ENCODE data around the gene ROGDI.

ROGDI gene

GRCh38 chr16:4826526-4826925 is 24.1 kb upstream of the ROGDI start:
- Histone ChIP-seq H2BK120ac (ENCODE audit: insufficient read depth, low read length, poor library complexity) (no peak overlapping the region), H3K79me2 (ENCODE audit: control insufficient read depth, insufficient read depth, low read length, poor library complexity) (no peaks in the 10 kb centered on the region), H3K4me1 (ENCODE audit: control insufficient read depth in 1 of 2, insufficient read depth in 2 of 2, low read length in 2 of 2) (peaks cover 4% of the 10 kb centered on the region in 2 experiments), H4K91ac (ENCODE audit: low read depth, low read length) (no peak overlapping the region), H3K4me3 (ENCODE audit: low read depth, low read length) (no peak overlapping the region), H4K8ac (ENCODE audit: low read depth, low read length) (no peak overlapping the region), H2AFZ (ENCODE audit: insufficient read depth, low read length, poor library complexity) (no peak overlapping the region), H4K12ac (ENCODE audit: low read depth, low read length) (no peak overlapping the region), H3K9ac (ENCODE audit: low read length) (no peak overlapping the region), H3K27me3 (ENCODE audit: insufficient read depth, low read length) (no peaks in the 10 kb centered on the region), H2AK5ac (ENCODE audit: low read length) (no peak overlapping the region), H2BK5ac (ENCODE audit: low read depth, low read length, poor library complexity) (no peak overlapping the region), H3K27ac (ENCODE audit: low read depth, low read length) (no peak overlapping the region), H3K18ac (ENCODE audit: low read length) (no peak overlapping the region), H2BK12ac (ENCODE audit: low read length) (no peak overlapping the region), H3K79me1 (ENCODE audit: low read length) (no peaks in the 10 kb centered on the region), H3K23ac (ENCODE audit: low read length) (no peak overlapping the region), H3K14ac (ENCODE audit: low read length) (no peak overlapping the region), H3K9me3 (ENCODE audit: insufficient read depth, low read depth, low read length) (no peaks in the 10 kb centered on the region), H3K36me3 (ENCODE audit: control insufficient read depth in 1 of 2, insufficient read depth in 2 of 2, low read length in 2 of 2) (peaks cover 54 to 75% of the 10 kb centered on the region in 2 experiments), H3K4ac (ENCODE audit: low read depth, low read length) (no peak overlapping the region), H3K4me2 (ENCODE audit: low read length) (no peak overlapping the region)
- no CpG with 5 or more reads among the region's 4 CpGs for WGBS (ENCODE audit: extremely low coverage, insufficient coverage, insufficient read length)
- no peak for DNase-seq

GRCh38 chr16:4825196-4825595 is 22.8 kb upstream of the ROGDI start:
- H3K14ac ChIP-seq (ENCODE audit: low read length), result no peak overlapping the region
- no peak overlapping the region for H3K4ac ChIP-seq (ENCODE audit: low read depth, low read length)
- H3K79me2 ChIP-seq (ENCODE audit: control insufficient read depth, insufficient read depth, low read length, poor library complexity), result no peaks in the 10 kb centered on the region
- H2BK5ac ChIP-seq (ENCODE audit: low read depth, low read length, poor library complexity), result no peak overlapping the region
- H4K8ac ChIP-seq (ENCODE audit: low read depth, low read length), result no peak overlapping the region
- no peak overlapping the region for H3K18ac ChIP-seq (ENCODE audit: low read length)
- peaks cover 2 to 4% of the 10 kb centered on the region in 2 experiments for H3K4me1 ChIP-seq (ENCODE audit: control insufficient read depth in 1 of 2, insufficient read depth in 2 of 2, low read length in 2 of 2)
- H3K23ac ChIP-seq (ENCODE audit: low read length), result no peak overlapping the region
- no peak overlapping the region for H3K4me3 ChIP-seq (ENCODE audit: low read depth, low read length)
- H3K27ac ChIP-seq (ENCODE audit: low read depth, low read length), result no peak overlapping the region
- DNase-seq, result no peak
- H2BK12ac ChIP-seq (ENCODE audit: low read length), result no peak overlapping the region
- H3K4me2 ChIP-seq (ENCODE audit: low read length), result no peak overlapping the region
- no peaks in the 10 kb centered on the region for H3K79me1 ChIP-seq (ENCODE audit: low read length)
- H3K27me3 ChIP-seq (ENCODE audit: insufficient read depth, low read length), result no peaks in the 10 kb centered on the region
- H3K36me3 ChIP-seq (ENCODE audit: control insufficient read depth in 1 of 2, insufficient read depth in 2 of 2, low read length in 2 of 2), result peaks cover 52 to 72% of the 10 kb centered on the region in 2 experiments
- H4K12ac ChIP-seq (ENCODE audit: low read depth, low read length), result no peak overlapping the region
- H4K91ac ChIP-seq (ENCODE audit: low read depth, low read length), result no peak overlapping the region
- no peak overlapping the region for H2BK120ac ChIP-seq (ENCODE audit: insufficient read depth, low read length, poor library complexity)
- H3K9me3 ChIP-seq (ENCODE audit: insufficient read depth, low read depth, low read length), result no peaks in the 10 kb centered on the region
- no peak overlapping the region for H2AFZ ChIP-seq (ENCODE audit: insufficient read depth, low read length, poor library complexity)
- H3K9ac ChIP-seq (ENCODE audit: low read length), result no peak overlapping the region
- no peak overlapping the region for H2AK5ac ChIP-seq (ENCODE audit: low read length)
- WGBS (ENCODE audit: extremely low coverage, insufficient coverage, insufficient read length), result no CpG with 5 or more reads among the region's 8 CpGs

GRCh38 chr16:4820652-4821051 is 18.2 kb upstream of the ROGDI start:
- no CpG with 5 or more reads among the region's 6 CpGs for WGBS (ENCODE audit: extremely low coverage, insufficient coverage, insufficient read length)
- H4K8ac ChIP-seq (ENCODE audit: low read depth, low read length), result no peak overlapping the region
- no peak for DNase-seq
- no peak overlapping the region for H3K4ac ChIP-seq (ENCODE audit: low read depth, low read length)
- peaks cover 4% of the 10 kb centered on the region for H3K9me3 ChIP-seq (ENCODE audit: insufficient read depth, low read depth, low read length)
- no peak overlapping the region for H4K12ac ChIP-seq (ENCODE audit: low read depth, low read length)
- no peak overlapping the region for H3K14ac ChIP-seq (ENCODE audit: low read length)
- no peak overlapping the region for H3K23ac ChIP-seq (ENCODE audit: low read length)
- no peak overlapping the region for H3K18ac ChIP-seq (ENCODE audit: low read length)
- no peak overlapping the region for H3K4me2 ChIP-seq (ENCODE audit: low read length)
- H2BK5ac ChIP-seq (ENCODE audit: low read depth, low read length, poor library complexity), result no peak overlapping the region
- H2AK5ac ChIP-seq (ENCODE audit: low read length), result no peak overlapping the region
- no peak overlapping the region for H2BK12ac ChIP-seq (ENCODE audit: low read length)
- H3K36me3 ChIP-seq (ENCODE audit: control insufficient read depth in 1 of 2, insufficient read depth in 2 of 2, low read length in 2 of 2), result peaks cover 52 to 64% of the 10 kb centered on the region in 2 experiments
- H3K27ac ChIP-seq (ENCODE audit: low read depth, low read length), result no peak overlapping the region
- H2AFZ ChIP-seq (ENCODE audit: insufficient read depth, low read length, poor library complexity), result no peak overlapping the region
- no peaks in the 10 kb centered on the region for H3K27me3 ChIP-seq (ENCODE audit: insufficient read depth, low read length)
- no peaks in the 10 kb centered on the region for H3K4me1 ChIP-seq (ENCODE audit: control insufficient read depth in 1 of 2, insufficient read depth in 2 of 2, low read length in 2 of 2)
- no peak overlapping the region for H2BK120ac ChIP-seq (ENCODE audit: insufficient read depth, low read length, poor library complexity)
- no peak overlapping the region for H3K9ac ChIP-seq (ENCODE audit: low read length)
- H3K79me1 ChIP-seq (ENCODE audit: low read length), result no peaks in the 10 kb centered on the region
- H3K79me2 ChIP-seq (ENCODE audit: control insufficient read depth, insufficient read depth, low read length, poor library complexity), result no peaks in the 10 kb centered on the region
- H3K4me3 ChIP-seq (ENCODE audit: low read depth, low read length), result no peak overlapping the region
- no peak overlapping the region for H4K91ac ChIP-seq (ENCODE audit: low read depth, low read length)

- Histone ChIP-seq H3K9ac (ENCODE audit: low read length) (no peak overlapping the region), H3K9me3 (ENCODE audit: insufficient read depth, low read depth, low read length) (peaks cover 4% of the 10 kb centered on the region), H2BK5ac (ENCODE audit: low read depth, low read length, poor library complexity) (no peak overlapping the region), H3K14ac (ENCODE audit: low read length) (no peak overlapping the region), H3K4me3 (ENCODE audit: low read depth, low read length) (no peak overlapping the region), H3K4me1 (ENCODE audit: control insufficient read depth in 1 of 2, insufficient read depth in 2 of 2, low read length in 2 of 2) (no peaks in the 10 kb centered on the region), H3K4ac (ENCODE audit: low read depth, low read length) (no peak overlapping the region), H3K79me2 (ENCODE audit: control insufficient read depth, insufficient read depth, low read length, poor library complexity) (no peaks in the 10 kb centered on the region), H2BK12ac (ENCODE audit: low read length) (no peak overlapping the region), H3K23ac (ENCODE audit: low read length) (no peak overlapping the region), H3K27me3 (ENCODE audit: insufficient read depth, low read length) (no peaks in the 10 kb centered on the region), H2AK5ac (ENCODE audit: low read length) (no peak overlapping the region), H4K8ac (ENCODE audit: low read depth, low read length) (no peak overlapping the region), H2BK120ac (ENCODE audit: insufficient read depth, low read length, poor library complexity) (no peak overlapping the region), H2AFZ (ENCODE audit: insufficient read depth, low read length, poor library complexity) (no peak overlapping the region), H4K91ac (ENCODE audit: low read depth, low read length) (no peak overlapping the region), H3K4me2 (ENCODE audit: low read length) (no peak overlapping the region), H3K27ac (ENCODE audit: low read depth, low read length) (no peak overlapping the region), H4K12ac (ENCODE audit: low read depth, low read length) (no peak overlapping the region), H3K79me1 (ENCODE audit: low read length) (no peaks in the 10 kb centered on the region), H3K36me3 (ENCODE audit: control insufficient read depth in 1 of 2, insufficient read depth in 2 of 2, low read length in 2 of 2) (peaks cover 58 to 67% of the 10 kb centered on the region in 2 experiments), H3K18ac (ENCODE audit: low read length) (no peak overlapping the region)
- WGBS (ENCODE audit: extremely low coverage, insufficient coverage, insufficient read length), result no CpG with 5 or more reads among the region's 16 CpGs
- DNase-seq, result peak in 1 of 2 donors; percentile 15
Measured at GRCh38 chr16:4814542-4815173, 12.2 kb upstream of the ROGDI start.

Data from trophoblast cell (in vitro differentiated cells and primary cell).